GM12872 (cell line): Measurements from ENCODE around the gene RGS1.

Experiments
- TF ChIP-seq, protein P1 (sequence below): IDR thresholded peaks from 3 replicates; pipeline ENCODE4 v1.5.1; 2011; ENCODE audit warnings: low read depth, mild to moderate bottlenecking, low read length, moderate library complexity; ENCODE audit not compliant: insufficient read depth

RGS1 gene, protein sequence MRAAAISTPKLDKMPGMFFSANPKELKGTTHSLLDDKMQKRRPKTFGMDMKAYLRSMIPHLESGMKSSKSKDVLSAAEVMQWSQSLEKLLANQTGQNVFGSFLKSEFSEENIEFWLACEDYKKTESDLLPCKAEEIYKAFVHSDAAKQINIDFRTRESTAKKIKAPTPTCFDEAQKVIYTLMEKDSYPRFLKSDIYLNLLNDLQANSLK

DNA sequence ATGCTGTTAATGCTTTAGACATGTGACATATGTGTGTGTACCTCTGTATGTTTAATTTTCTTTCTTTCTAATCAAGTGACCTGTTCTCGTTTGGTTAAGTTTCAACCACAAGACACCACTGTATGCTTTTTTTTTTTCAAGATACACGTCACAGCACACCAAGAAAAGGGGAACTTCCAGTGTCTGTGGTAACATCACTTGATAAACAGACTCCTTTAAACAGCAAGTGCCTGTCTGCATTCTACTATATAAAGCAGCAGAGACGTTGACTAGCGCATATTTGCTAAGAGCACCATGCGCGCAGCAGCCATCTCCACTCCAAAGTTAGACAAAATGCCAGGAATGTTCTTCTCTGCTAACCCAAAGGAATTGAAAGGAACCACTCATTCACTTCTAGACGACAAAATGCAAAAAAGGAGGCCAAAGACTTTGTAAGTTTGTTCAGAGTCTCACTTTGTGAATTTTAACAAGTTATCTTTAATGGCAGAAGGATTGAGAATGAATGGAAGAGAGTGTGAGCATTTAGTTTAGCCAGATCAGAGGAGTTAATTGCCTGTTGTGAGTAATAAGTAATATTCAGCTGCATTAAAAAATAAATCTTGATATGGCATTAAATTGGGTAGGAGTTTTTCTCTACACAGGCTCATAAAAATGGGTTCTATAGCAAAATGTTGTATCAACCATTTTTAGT, at the start of gene RGS1:
RGS1 (plus strand) TSS at position 275 of the 691 bp plus-strand sequence; CDS start at position 295, 20 bp downstream.
- TF ChIP-seq, protein P1, sequence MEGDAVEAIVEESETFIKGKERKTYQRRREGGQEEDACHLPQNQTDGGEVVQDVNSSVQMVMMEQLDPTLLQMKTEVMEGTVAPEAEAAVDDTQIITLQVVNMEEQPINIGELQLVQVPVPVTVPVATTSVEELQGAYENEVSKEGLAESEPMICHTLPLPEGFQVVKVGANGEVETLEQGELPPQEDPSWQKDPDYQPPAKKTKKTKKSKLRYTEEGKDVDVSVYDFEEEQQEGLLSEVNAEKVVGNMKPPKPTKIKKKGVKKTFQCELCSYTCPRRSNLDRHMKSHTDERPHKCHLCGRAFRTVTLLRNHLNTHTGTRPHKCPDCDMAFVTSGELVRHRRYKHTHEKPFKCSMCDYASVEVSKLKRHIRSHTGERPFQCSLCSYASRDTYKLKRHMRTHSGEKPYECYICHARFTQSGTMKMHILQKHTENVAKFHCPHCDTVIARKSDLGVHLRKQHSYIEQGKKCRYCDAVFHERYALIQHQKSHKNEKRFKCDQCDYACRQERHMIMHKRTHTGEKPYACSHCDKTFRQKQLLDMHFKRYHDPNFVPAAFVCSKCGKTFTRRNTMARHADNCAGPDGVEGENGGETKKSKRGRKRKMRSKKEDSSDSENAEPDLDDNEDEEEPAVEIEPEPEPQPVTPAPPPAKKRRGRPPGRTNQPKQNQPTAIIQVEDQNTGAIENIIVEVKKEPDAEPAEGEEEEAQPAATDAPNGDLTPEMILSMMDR, result no peak

DNA sequence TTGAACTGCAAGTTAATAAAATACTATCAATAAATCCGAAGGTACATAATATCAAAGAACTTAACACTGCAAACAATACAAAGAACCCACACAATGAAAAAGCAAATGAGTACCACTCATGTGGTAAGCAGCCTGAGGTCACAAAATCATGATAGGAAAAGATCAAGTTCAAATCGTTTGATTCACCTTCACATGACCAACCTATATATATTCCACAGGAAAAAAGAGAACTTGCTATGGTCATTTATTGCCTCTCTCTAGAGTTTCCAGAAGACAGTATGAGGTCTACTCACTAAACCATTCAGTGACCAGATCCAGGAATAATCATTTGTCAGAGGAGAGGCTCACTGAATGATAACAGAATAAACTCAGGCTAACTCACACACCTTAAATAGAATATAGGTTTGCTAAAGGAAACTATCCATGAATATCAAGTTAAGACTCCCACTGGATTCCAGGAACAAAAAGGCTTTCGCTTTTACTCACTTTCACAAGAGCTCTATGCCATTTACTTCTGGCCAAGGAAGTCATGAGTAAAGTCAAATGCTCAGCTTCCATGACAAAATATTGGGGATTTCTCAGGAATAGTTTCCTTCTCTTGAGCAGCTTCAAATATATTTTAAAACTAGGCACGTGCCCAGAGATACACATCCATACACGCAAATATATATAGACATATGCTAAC, 48.3 kb upstream of the RGS1 start:
- TF ChIP-seq, protein P1, result no peak

DNA sequence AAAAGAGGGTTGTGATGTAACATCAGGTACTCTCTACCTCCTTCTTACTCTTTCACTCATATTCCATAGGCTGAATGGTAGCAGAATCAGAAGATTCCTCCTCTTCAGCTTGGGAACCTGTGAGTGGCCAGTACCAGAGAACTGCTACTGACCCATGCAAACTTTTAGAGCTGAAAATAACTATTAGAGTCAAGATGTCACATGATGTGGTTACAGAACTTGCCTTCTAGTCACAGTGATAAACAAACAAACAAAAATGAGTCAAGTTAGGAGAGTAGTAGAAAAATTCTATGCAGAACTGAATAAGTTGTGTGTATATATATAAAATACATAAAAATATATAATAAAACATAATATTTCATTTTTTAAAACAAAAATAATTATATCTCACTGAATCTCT, 47.6 kb upstream of the RGS1 start:
- TF ChIP-seq, protein P1, result no peak

DNA sequence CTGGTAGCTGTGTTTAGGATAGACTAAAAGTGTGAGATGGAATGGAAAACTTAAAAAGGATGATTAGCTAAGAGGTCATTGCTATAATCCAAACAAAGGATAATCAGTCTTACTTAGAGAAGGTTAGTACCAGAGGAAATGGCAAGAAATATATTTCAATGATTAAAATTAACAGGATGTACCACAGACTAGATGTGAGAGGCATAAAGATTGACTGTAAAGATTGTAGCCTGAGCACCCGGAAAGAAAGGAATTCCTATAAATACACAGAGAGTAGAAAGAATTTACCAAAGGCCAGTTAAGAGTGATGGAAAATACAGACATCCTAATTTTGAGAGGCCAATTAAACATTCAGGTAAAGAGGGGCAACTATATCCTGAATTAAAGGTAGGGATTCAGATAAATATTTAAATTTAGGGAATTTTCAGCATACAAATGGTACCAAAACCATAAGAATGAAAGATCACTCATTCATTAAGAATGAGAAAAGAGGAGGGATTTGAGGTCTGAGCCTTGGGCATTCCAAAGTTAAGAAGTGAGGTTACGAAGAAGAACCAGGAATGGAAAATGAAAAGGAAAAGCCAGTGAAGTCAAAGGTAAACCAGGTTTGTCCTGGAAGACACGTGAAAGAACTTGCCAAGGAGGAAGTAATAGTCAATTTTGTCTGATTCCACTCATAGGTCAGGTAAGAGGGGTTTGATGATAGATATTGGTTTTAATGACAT, 46.4 kb upstream of the RGS1 start:
- TF ChIP-seq, protein P1, result no peak

DNA sequence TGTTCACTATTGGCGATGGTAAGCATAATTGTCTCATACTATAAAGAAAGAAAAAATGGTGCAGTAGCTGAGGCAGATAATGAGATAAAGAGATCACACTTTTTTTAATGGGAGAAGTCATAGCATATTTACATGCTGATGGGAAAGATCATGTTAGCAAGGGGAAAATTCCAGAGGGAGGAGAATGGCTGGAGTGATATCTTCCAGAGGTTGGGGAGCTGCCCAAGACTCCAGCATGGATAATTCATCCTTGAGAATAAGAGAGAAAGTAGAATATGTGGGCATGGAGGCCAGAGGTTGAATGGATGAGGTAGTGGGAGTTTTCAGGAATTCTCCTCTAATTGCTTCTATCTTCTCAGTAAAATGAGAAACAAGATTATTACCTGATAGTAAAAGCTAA, 45.8 kb upstream of the RGS1 start:
- TF ChIP-seq, protein P1, result no peak

DNA sequence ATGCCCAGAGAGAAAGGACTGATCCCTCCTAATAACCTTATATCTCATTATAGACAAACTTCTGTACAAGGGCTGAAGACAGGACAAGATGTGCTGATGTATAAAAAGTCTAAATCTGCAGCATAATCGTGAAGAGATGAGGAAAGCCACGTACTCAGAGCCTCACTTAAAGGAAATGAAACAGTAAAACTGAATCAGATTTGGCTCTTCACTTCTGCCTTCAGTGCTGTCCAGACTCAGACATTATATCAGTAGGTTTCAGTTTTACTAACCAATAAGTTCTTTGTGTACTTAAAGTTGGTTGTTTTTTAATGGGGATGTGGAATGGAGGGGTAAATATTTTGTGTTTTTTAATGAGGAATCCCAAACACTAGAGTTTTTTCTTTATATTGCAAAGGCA, 45.3 kb upstream of the RGS1 start:
- TF ChIP-seq, protein P1, result no peak

DNA sequence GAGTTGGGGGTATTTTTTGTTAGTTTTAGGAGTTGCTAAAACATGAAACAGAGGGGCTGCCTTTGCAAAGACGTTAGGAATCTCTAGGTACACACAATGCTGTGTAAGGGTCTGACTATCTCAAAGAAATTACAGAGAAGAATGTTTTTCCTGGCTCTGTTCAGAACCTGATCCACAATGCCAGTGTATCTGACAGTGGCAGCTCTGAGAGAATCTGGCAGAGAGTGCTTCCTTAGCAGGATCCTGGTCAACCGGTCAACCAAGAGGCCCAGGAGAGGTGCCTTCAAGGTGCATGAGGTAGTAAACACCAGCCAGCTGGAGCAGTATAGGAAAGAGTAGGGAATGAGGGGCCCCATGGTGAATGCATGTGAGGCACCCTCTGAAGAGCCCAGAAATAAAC, 40.9 kb upstream of the RGS1 start:
- TF ChIP-seq, protein P1, result no peak
